Hepatocyte (in vitro differentiated cells): ENCODE data around the gene VWA5B2.

Source experiments
- EZH2 ChIP-seq: fragments of 200-600 bp; sonication (generic); IDR thresholded peaks from 2 replicates; pipeline ENCODE4 v1.6.1; 2016; ENCODE audit warnings: antibody characterized with exemption, mild to moderate bottlenecking, borderline replicate concordance
- EZH2phosphoT487 ChIP-seq: fragments of 200-600 bp; sonication (generic); IDR thresholded peaks from one replicate; pipeline ENCODE4 v1.6.1; 2018; ENCODE audit warnings: antibody characterized with exemption, mild to moderate bottlenecking, low read depth, moderate library complexity; ENCODE audit not compliant: unreplicated experiment, severe bottlenecking
- TF ChIP-seq, protein P1 (sequence below): fragments of 200-600 bp; sonication (generic); IDR thresholded peaks from 2 replicates; pipeline ENCODE4 v1.5.1; 2016; ENCODE audit warnings: antibody characterized with exemption, mild to moderate bottlenecking; ENCODE audit not compliant: poor library complexity

DNA sequence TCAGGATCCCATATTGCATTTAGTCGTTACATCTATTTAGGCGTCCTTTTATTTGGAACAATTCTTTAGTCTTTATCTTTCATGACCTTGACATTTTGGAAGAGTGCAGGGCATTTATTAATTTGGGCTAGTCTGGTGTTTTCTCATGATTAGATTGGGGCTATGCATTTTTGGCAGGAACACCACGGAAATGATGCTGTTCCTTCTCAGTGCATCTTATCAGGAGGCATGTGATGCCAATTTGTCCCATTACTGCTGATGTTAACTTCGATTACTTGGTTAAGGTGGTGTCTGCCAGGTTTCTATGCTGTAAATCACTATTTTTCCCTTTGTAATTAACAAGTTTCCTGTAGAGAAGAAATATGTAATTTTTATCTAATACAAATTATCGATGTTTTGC, 18.1 kb upstream of the VWA5B2 start:
- TF ChIP-seq, protein P1, sequence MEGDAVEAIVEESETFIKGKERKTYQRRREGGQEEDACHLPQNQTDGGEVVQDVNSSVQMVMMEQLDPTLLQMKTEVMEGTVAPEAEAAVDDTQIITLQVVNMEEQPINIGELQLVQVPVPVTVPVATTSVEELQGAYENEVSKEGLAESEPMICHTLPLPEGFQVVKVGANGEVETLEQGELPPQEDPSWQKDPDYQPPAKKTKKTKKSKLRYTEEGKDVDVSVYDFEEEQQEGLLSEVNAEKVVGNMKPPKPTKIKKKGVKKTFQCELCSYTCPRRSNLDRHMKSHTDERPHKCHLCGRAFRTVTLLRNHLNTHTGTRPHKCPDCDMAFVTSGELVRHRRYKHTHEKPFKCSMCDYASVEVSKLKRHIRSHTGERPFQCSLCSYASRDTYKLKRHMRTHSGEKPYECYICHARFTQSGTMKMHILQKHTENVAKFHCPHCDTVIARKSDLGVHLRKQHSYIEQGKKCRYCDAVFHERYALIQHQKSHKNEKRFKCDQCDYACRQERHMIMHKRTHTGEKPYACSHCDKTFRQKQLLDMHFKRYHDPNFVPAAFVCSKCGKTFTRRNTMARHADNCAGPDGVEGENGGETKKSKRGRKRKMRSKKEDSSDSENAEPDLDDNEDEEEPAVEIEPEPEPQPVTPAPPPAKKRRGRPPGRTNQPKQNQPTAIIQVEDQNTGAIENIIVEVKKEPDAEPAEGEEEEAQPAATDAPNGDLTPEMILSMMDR: no peak
- TF ChIP-seq EZH2phosphoT487 (no peak), EZH2 (no peak)
